Stimulated activated CD4-positive, alpha-beta T cell treated with anti-CD3 and anti-CD28 coated beads, TNF-alpha, amount 100 ng/mL, for 48 hours (primary cell): ENCODE results near the gene FOXC1.

Source experiments
- DNase-seq, 3 donors: peaks; one replicate each; pipeline ENCODE4 v3.0.0-alpha.2; 2020; ENCODE audit warnings: low read depth in 3 of 3

The FOXC1 gene

GRCh38 chr6:1609648-1610496 is at the start of gene FOXC1:
FOXC1 (plus strand) TSS chr6:1609915; CDS start chr6:1610446, 531 bp downstream.
- no peak for DNase-seq

- DNase-seq: no peak
These were observed 49.2 kb upstream of the FOXC1 start for GRCh38 chr6:1560281-1561058.

- DNase-seq: no peak
These were observed 48.4 kb upstream of the FOXC1 start for GRCh38 chr6:1561355-1561754.

GRCh38 chr6:1562171-1562955 is 47.4 kb upstream of the FOXC1 start:
- DNase-seq: no peak

GRCh38 chr6:1569377-1569776 is 40.3 kb upstream of the FOXC1 start:
- DNase-seq: no peak

GRCh38 chr6:1570848-1571247 is 38.9 kb upstream of the FOXC1 start:
- DNase-seq: no peak

GRCh38 chr6:1572892-1573291 is 36.8 kb upstream of the FOXC1 start:
- DNase-seq: no peak

GRCh38 chr6:1574083-1574761 is 35.5 kb upstream of the FOXC1 start:
- DNase-seq: no peak

GRCh38 chr6:1574890-1575209 is 34.9 kb upstream of the FOXC1 start:
- DNase-seq: no peak

GRCh38 chr6:1575210-1576041 is 34.3 kb upstream of the FOXC1 start:
- DNase-seq: no peak

- DNase-seq: no peak
These were observed 33.5 kb upstream of the FOXC1 start for GRCh38 chr6:1576166-1576565.

- no peak for DNase-seq
These were observed 33.0 kb upstream of the FOXC1 start for GRCh38 chr6:1576711-1577110.

GRCh38 chr6:1577146-1577680 is 32.5 kb upstream of the FOXC1 start:
- no peak for DNase-seq

- DNase-seq: no peak
These were observed 31.6 kb upstream of the FOXC1 start for GRCh38 chr6:1577896-1578745.

- DNase-seq: no peak
These were observed 30.6 kb upstream of the FOXC1 start for GRCh38 chr6:1579096-1579495.

GRCh38 chr6:1580109-1580508 is 29.6 kb upstream of the FOXC1 start:
- DNase-seq: no peak

GRCh38 chr6:1580585-1580984 is 29.1 kb upstream of the FOXC1 start:
- DNase-seq: no peak

- no peak for DNase-seq
These were observed 28.4 kb upstream of the FOXC1 start for GRCh38 chr6:1581120-1581991.

GRCh38 chr6:1584146-1584545 is 25.6 kb upstream of the FOXC1 start:
- DNase-seq: no peak
